GM18870 (cell line): ENCODE measurements around the gene OBP2A.
"Not testable (repeated sequence)": the region's sequence is repeated elsewhere in the genome, so short reads cannot be mapped to it uniquely, and the experiment has no call there.

Experiments
- ATAC-seq: cut with Tn5 transposase; IDR thresholded peaks from one replicate; pipeline ENCODE4 v1.9.1; 2021; ENCODE audit warnings: moderate library complexity; ENCODE audit not compliant: unreplicated experiment

Gene OBP2A

DNA sequence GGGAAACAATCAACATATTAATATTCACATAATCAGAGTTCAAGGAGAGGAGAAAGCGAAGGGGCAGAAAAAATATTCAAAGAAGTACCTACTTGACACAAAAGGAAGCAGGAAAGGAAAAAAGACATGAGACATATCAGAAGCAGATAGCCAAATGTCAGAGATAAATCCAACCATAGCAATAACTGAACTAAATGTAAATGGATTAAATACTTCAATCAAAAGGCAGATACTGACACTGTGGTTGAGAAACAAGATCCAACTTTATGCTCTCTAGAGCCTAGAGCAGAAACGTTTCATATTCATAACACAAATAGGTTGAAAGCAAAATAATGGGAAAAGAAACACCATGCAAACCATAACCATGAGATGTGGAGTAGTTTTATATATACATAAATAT, 36.5 kb upstream of the OBP2A start:
- ATAC-seq = no peak

DNA sequence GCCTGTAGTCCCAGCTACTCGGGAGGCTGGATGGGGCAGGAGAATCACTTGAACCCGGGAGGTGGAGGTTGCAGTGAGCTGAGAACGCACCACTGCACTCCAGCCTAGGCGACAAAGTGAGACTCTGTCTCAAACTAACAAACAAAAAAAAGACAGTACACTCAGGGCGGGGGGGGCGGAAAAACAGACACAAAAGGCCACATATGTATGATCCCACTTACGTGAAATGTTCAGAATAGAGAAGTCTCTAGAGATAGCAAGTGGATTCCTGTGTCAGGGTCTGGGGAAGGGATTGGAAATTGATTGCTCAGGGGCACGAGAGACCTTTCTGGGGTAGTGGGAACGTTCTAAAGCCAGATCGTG, 33.7 kb upstream of the OBP2A start:
- no peak for ATAC-seq

DNA sequence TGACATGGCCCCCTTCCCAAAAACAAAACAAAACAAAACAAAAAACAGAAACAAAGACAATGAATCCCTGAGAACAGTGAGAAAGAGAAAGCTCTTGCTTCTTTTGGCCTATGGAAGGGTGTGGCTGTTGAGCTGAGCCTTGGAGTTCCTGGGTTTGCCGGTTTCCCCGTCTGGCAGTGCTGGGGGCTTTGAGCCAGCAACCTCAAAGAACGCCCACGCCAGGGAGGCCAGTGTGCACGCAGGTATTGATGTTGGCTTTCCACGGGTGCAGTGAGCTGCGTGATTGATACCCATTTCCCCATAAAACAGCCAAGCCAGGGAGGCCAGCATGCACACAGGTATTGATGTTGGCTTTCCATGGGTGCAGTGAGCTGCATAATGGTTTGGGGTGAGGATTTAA, 33.0 kb upstream of the OBP2A start:
- no peak for ATAC-seq

DNA sequence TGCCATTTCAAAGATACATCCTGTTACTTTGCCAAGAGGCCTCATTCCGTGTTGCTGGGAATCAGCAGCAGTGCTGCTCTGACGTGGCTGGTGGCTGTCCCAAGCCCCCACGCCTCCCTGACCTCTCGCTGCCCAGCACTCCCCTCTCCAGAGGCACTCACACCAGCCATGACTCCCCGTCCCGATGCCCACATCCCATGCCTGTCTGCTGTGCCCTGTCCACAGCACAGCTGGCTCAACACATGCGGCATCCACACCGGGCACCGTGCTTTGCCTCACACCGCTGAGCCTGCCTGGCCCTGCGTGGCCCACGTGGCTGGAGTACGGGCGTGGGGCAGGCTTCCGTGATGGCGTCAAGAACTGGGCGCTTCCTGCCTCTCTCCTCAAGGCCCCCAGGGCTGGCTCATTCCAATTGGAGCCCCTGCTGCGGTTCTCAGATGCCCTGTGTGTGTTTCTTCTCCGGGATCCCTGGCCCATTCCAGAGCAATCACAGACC, 32.5 kb upstream of the OBP2A start:
- ATAC-seq = no peak

DNA sequence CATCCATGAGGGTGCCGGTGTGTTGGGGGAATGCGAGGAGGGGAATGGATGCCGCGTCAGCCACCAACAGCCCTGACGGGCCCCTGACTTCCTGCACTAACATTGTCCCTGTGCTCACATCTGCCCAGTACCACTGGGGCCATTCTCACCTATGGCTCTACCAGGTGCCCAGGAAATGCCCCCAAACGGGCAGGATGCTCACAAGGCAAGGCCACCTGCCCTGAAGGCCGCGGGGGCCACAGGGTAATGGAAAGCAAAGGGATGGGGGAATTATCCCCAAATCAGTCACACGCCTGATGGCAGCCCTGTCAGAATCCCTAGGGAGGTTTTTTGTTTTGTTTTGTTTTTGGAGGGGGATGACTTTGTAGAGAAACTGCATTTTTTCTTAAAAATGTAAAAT, 32.0 kb upstream of the OBP2A start:
- not testable (repeated sequence) for ATAC-seq

DNA sequence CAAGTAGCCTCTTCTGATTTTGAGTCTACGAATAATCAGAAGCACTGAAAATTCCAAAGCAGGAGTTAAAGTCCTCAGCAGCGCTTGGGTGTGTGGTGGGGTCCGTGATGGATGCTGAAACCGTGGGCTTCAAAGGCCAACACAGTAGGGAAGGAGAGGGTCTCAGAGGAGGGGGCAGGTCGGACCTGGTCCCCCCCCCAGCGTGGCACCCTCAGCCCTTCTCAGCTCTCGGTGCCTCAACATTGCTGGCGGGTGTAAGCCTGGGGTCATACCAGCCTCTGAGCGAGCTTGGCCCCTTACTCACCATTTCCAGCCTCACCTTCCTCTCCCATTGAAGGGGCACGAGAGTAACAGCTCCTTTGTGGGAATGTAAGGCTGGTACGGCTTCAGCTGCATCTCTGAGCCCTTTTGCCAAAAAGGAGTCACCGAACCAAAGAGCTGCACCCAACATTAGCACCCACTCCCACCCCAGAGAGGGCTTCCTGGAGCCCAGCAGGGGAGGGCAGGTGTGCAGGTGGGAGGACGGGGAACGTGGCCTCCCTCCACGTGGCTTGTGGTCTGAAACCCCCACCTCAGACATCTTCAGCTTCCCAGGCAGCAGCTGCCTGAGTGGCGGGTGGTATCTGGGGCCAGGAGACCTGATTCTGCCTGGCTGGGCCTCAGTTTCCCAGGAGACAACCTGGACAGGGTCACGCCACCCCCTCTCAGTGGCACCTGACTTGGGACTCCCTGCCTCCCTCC, 31.4 kb upstream of the OBP2A start:
- no peak for ATAC-seq

DNA sequence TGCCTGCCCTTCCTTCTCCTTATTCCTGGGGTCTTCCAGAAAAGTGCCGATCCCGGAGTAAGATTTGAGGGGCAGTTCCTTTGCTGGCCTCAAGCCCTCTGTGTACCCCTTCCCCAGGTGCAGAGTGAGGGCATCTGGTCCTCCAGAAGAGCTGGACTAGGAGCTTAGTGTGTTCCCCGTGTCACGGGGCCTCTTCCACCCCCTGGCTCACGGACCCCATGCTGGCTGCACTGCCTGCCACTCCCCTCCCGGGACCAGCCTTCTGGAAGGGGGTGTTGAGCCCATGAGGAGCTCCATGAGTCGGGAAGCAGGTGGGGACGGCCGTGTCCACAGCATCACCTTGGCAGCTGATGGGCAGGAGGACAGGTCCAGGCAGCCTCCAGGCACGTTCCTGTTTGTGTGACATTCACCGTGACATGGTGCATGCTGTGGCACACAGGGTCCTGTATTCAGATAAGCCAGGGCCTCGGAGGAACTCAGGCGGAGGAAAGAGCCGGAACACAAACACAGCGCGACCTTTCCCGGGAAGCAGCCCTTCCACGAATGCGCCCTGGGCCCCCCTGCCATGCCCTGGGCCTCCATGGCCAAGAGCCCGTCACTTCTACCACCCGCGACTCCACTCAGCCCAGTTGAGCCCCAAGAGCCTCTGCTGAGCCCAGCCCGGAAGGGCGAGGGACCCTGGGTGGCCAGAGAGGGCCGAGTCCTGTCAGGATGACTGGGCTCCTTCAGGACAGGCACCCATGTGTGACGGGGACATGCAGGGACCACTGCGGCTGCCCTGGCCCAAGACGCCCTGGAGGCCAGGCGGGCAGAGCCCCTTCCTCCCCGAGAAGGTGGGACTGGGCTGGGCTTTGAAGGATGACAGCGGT, 30.6 kb upstream of the OBP2A start:
- no peak for ATAC-seq

DNA sequence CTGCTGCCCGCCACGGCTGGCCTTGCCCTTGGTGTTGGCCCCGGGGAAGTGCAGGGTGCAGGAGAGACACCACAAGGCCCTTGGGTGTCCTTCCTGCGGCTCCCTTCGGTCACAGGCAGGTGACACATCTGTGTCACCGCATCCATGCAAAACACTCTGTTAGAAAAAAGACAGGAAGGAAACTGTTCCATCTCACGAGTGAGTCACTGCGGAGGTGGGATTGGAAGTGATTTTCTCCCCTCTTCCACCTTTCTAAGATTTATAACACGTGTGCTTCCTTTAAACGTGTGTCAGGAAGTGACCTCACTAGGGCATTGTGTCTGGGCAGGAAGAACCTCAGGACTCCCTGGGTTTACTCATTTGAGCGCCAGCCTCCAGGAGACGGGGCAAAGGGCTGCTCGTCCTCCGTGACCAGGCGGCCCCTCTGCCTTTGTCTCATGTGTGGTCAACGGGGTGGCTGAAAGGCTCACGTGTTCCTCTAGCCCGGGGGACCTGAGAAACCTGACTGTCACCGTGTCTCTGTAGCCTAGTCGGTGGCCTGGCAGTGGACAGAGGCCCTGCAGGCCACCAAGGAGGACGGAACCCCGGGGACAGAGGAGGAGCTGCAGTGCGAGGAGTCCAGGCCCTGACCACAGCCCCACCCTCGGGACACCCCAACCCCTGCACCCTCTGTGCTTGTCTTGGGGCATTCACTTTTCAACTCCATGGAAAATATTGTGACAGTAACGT, 29.6 kb upstream of the OBP2A start:
- no peak for ATAC-seq

DNA sequence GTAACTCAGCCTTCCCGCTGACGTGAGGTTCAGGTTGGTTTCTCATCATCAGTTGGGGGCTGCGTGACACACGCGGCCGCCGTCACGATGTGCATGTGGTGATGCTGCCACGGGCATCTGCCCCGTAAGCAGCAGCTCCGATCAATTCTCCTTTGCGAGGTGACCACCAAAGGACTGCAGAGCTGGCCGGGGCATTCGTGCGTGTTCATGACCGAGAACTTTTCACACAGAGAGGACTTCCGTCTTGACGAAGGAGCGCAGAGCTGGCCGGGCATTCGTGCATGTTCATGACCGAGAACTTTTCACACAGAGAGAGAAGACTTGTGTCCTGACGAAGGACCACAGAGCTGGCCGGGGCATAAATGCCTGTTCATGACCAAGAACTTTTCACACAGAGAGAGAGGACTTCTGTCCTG, 28.5 kb upstream of the OBP2A start:
- no peak for ATAC-seq

DNA sequence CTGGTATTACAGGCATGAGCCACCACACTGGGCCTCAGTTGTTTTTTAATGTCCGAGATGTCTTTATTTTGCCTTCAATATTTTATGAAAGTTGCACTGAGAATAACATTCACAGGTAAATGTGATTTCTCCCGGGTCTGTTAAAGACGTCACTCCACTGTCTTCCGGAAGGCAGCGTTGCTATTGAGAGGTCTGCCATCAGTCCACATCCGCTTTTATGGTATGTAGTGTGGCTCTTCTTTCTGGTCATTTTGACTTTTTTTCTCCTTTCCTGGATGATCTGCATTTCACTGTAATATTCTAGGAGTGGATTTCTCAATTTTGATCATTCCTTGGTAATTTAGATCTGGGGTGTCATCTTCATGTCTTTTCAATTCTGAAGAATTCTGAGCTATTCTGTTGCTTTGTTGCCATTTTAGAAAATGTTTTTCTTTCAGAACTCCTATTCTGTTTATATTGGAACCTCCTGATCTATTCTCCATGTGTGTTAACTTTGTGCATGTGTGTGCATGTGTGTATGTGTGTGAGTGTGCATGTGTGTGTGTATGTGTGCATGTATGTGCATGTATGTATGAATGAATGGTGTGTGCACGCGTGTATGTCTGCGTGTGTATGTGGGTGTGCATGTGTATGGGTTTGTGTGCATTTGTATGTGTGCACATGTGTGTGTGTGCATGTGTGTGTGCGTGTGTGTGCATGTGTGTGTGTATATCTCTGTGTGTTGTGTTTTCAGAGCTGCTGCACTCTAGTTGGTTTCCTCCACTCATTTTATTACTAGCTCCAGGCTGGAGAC, 26.6 kb upstream of the OBP2A start:
- ATAC-seq = no peak

DNA sequence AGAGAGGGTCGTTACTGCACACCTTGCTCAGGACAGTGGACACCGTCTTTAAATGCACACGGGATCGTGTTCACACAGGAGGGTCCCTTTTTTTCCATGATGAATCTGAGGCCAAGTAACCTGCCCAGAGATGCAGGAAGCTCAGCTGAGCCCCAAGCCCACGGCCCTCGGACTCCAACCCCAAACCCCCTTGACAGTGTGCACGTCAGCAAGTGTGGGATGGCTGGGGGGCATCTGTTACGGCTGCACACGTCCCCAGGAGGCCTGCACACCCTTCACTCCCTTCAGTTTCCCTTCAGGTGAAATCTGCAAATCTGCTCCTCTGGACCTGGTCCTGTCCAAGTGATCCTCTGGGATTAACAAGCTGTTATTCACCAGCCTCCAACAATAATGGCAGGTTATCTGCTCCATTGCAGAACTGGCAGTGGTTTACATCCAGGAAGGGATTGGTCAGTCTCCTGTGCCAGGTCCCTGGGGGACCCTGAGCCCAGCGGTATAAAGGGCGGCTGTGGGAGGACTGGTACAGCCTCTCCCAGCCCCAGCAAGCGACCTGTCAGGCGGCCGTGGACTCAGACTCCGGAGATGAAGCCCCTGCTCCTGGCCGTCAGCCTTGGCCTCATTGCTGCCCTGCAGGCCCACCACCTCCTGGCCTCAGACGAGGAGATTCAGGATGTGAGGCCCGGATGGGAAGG, 24.9 kb upstream of the OBP2A start, which contains the start of gene LCN1:
Gene LCN1, plus strand, starts transcription at position 525 of the 692 bp plus-strand sequence. Its CDS starts 58 bp downstream, at position 583.
- ATAC-seq = no peak

DNA sequence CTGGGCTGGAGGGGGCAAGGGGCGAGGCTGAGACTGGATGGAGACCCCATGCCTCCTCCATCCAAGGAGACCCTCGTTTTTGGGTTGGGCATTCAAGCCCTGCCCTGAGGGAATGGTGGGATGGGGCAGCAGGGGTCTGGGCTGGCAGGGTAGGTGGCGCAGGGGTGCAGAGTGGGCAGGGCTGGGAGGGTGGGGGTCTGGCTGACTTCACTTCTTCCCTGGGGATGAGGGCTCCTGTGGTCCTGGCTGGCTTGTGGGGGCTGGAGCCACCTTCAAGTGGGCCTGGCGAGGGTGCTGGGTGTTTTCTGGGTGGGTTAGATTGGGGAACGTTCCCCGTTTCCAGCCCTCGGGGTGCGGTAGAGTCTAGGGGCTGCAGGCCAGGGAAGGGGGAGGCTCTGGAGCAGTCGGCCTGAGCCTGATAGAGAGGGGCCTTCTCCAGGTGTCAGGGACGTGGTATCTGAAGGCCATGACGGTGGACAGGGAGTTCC, 24.3 kb upstream of the OBP2A start:
- no peak for ATAC-seq

DNA sequence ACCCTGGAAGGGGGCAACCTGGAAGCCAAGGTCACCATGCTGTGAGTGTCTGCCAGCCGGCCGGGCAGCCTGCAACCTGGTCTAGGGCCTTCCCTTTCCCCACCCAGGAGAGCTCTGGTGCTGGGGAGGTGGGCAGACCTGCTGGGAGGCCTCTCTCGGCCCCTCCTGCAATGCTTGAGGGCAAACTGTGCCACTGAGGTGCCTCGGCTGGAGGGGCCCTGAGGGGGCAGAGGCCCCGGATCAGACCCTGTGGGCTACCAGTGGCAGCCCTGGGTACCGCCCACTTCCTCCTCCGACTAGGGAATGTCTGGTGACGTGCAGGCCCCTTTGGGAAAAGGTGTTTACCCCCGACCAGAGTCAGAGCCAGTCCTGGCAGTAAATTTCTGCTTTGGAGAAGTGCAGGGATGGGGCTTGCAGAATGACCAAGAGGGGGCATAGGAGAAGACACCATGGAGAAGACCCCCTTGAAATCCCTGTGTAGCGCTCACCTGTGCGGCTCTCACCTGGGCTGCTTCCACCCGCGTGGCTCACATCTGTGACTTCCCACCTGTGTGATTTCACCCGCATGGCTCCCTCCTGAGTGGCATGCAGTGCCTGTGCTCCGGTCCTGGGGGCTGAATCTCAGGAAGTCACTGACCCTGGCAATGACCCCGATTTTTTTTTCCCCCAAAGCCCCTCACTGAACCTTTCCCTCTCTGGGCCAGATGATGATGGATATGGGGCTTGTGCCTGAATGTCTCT, 23.6 kb upstream of the OBP2A start:
- no peak for ATAC-seq

DNA sequence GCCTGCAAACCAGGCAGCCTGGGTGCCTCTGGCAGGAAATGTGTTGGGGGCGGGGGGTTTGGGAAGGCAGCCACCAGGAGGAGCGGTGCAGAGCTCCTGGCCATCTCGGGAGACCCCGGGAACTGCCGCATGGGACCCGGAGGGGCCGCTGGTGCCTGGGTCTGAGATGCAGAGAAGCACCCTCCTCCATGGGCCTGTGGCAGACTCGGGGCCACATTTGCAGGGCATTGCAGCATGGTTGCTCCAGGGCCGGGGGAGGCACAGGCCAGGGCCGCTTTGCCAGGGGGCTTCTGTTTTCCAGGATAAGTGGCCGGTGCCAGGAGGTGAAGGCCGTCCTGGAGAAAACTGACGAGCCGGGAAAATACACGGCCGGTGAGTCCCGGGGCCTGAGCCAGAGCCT, 23.0 kb upstream of the OBP2A start:
- no peak for ATAC-seq

DNA sequence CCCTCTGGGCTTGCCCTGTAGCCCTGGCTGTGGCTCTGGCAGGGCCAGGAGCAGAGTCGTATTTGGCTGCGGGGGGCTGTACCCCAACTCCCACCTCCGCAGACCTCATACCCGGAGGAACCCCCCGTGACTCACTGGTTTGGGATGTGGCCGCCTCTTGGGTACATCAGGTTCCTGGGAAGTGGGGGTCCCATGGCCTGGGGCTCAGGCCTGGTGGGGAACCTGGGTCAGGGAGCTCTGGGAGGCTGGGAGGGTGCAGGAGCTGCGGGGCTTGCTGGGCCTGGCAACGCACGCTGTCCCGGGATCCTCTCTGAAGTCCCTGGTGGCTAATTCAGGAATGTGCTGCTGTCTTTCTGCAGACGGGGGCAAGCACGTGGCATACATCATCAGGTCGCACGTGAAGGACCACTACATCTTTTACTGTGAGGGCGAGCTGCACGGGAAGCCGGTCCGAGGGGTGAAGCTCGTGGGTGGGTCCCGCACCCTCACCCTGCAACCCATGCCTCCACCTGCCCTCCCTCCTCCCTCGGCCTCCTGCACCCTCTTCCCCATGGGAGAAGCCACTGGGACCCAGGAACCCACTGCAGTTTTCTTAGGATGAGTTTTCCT, 22.3 kb upstream of the OBP2A start:
- ATAC-seq = no peak

DNA sequence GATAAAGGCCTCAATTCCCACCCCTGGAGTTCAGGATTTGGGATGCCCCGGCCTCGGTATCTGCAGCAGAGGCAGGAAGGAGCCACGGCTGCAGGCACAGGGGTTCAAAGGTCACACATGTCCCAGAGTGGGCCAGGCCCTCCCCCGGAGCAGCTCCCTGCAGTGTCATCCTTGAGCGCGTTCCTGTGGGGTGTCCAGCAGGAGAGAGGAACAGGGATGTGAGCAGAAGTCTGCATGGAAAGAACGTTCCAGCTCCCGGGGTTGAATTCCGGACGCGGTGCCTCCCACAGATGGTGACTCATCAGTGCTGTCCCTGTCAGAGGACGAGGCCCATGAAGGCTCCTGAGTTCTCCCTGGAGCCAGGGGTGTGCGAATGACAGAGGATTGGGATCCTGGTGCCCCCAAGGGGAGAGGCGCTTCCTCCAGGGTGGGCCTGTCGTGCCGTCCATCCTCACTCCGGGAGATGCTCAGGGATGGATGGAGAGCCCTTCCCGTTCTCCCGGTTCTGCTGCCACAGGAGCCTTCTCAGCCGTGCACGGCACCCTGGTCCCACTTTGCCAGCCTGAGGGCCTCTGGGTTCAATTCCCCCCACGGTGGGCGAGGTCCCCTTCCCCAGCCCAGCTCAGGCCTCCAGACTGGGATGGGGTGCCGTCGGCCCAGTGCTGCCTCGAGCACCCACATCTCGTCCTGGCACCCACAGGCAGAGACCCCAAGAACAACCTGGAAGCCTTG, 21.6 kb upstream of the OBP2A start:
- no peak for ATAC-seq

DNA sequence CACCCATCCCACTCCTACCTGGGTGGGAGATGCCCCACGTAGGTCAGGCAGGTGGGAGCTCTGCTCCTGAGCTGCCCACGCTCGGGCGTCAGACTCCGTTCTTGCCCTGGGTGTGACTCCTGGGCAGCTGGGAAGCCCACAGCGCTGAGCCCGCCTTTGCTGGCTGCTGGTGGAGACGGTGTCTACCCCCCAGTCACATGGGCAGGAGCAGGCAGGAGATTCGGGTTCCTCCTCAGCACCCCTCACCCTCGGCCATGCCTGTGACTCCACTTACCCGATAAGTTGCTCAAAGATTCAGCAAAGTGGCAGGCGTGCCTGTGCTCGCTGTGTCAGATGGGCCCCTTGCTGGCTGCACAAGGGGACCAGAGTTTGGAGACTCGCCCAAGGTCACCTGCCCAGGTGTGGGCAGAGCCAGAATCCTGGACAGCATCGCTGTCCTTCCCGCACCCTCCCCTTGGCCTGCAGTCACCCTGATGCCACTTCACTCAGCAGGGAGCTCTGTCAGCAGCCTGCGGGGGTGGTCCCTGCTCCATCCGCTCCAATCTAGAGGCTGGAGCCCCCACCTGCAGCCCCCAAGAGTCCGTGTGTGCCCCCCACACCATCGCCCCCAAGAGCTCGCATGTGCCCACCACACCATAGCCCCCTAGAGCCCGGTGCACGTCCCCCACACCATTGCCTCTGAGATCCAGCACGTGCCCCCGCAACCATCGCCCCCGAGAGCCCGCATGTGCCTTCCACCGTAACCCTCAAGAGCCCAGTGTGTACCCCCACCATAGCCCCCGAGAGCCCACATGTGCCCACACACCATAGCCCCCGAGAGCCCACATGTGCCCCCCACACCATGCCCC, 20.5 kb upstream of the OBP2A start:
- no peak for ATAC-seq
